HEK293 (cell line): ENCODE measurements around the gene GADD45GIP1.

ENCODE experiments used
- CTCF ChIA-PET: fragments of 350-600 bp; formaldehyde crosslinking; extraction: SDS; loops from one replicate; lab custom pipeline; 2021; ENCODE audit warnings: antibody characterized with exemption; lab: Yijun Ruan, JAX
- POLR2A ChIA-PET: fragments of 300-600 bp; formaldehyde crosslinking; extraction: SDS; loops from one replicate; lab custom pipeline; 2020; ENCODE audit warnings: antibody characterized with exemption, inconsistent platforms; lab: Yijun Ruan, JAX
- H3K27ac ChIP-seq: fragments of 200-500 bp; sonication (Bioruptor generic); 2 replicates; pipeline ENCODE4 v1.5.1; 2014; ENCODE audit warnings: low read depth, low read length, control low read depth, inconsistent platforms; ENCODE audit errors: extremely low read depth
- H3K36me3 ChIP-seq, 2 experiments: fragments of 200-500 bp in 1 of 2; sonication (Bioruptor generic) in 1 of 2; 1 replicate in 1 of 2; 2 replicates in 1 of 2; pipeline ENCODE4 v1.5.1; 2014 to 2017; ENCODE audit warnings: inconsistent platforms in 2 of 2, low read length in 2 of 2; ENCODE audit not compliant: control insufficient read depth in 2 of 2, insufficient read depth in 1 of 2
- H3K4me1 ChIP-seq: fragments of 200-500 bp; sonication (Bioruptor generic); 2 replicates; pipeline ENCODE4 v1.5.1; 2014; ENCODE audit warnings: mild to moderate bottlenecking, low read length, inconsistent platforms; ENCODE audit not compliant: control insufficient read depth, insufficient read depth
- H3K4me3 ChIP-seq: 2 replicates; pipeline ENCODE4 v1.5.1; 2011; ENCODE audit warnings: low read depth, mild to moderate bottlenecking, control low read depth, low read length, moderate library complexity
- H3K9me3 ChIP-seq: fragments of 200-500 bp; sonication (Bioruptor generic); 2 replicates; pipeline ENCODE4 v1.5.1; 2014; ENCODE audit warnings: low read depth, low read length, inconsistent platforms; ENCODE audit not compliant: control insufficient read depth, insufficient read depth
- BCL11B ChIP-seq: fragments of 450-650 bp; formaldehyde crosslinking; IDR thresholded peaks from 2 replicates; pipeline ENCODE4 v1.5.1; 2016; ENCODE audit warnings: low read depth, missing biosample characterization, missing genetic modification characterization
- GLI2 ChIP-seq: fragments of 450-650 bp; formaldehyde crosslinking; IDR thresholded peaks from 2 replicates; pipeline ENCODE4; 2017; ENCODE audit warnings: missing biosample characterization, missing genetic modification characterization, low read depth, borderline replicate concordance
- HIC1 ChIP-seq: fragments of 450-650 bp; formaldehyde crosslinking; IDR thresholded peaks from 2 replicates; pipeline ENCODE4 v1.5.1; 2016; ENCODE audit warnings: missing biosample characterization, missing genetic modification characterization
- HOXC10 ChIP-seq: sonication (generic); formaldehyde crosslinking; IDR thresholded peaks from 2 replicates; pipeline ENCODE4 v1.8.1; 2023; ENCODE audit warnings: mild to moderate bottlenecking, missing genetic modification reagents
- OSR2 ChIP-seq: fragments of 450-650 bp; formaldehyde crosslinking; IDR thresholded peaks from 2 replicates; pipeline ENCODE4 v1.5.1; 2016; ENCODE audit warnings: missing biosample characterization, missing genetic modification characterization
- OVOL3 ChIP-seq: fragments of 450-650 bp; formaldehyde crosslinking; IDR thresholded peaks from 2 replicates; pipeline ENCODE4 v1.5.1; 2016; ENCODE audit warnings: missing biosample characterization, missing genetic modification characterization
- TSHZ1 ChIP-seq: fragments of 450-650 bp; formaldehyde crosslinking; IDR thresholded peaks from 2 replicates; pipeline ENCODE4 v1.5.1; 2016; ENCODE audit warnings: missing biosample characterization, missing genetic modification characterization, borderline replicate concordance
- YY1 ChIP-seq: fragments of 450-650 bp; formaldehyde crosslinking; IDR thresholded peaks from 2 replicates; pipeline ENCODE4 v1.5.1; 2018; ENCODE audit warnings: missing biosample characterization, missing genetic modification characterization
- ZEB2 ChIP-seq: fragments of 450-650 bp; formaldehyde crosslinking; IDR thresholded peaks from 2 replicates; pipeline ENCODE4 v1.5.1; 2016; ENCODE audit warnings: missing biosample characterization, missing genetic modification characterization
- ZIC2 ChIP-seq: fragments of 450-650 bp; formaldehyde crosslinking; IDR thresholded peaks from 2 replicates; pipeline ENCODE4 v1.5.1; 2016; ENCODE audit warnings: missing biosample characterization, missing genetic modification characterization
- ZNF138 ChIP-seq: fragments of 450-650 bp; formaldehyde crosslinking; IDR thresholded peaks from 2 replicates; pipeline ENCODE4 v1.5.1; 2016; ENCODE audit warnings: missing biosample characterization, missing genetic modification characterization, borderline replicate concordance
- ZNF140 ChIP-seq: fragments of 450-650 bp; formaldehyde crosslinking; IDR thresholded peaks from 2 replicates; pipeline ENCODE4 v1.5.1; 2016; ENCODE audit warnings: missing biosample characterization, missing genetic modification characterization
- ZNF169 ChIP-seq: fragments of 450-650 bp; formaldehyde crosslinking; IDR thresholded peaks from 2 replicates; pipeline ENCODE4 v1.5.1; 2016; ENCODE audit warnings: missing biosample characterization, missing genetic modification characterization
- ZNF214 ChIP-seq: fragments of 450-650 bp; formaldehyde crosslinking; IDR thresholded peaks from 2 replicates; pipeline ENCODE4 v1.5.1; 2017; ENCODE audit warnings: missing biosample characterization, mild to moderate bottlenecking, missing genetic modification characterization, borderline replicate concordance
- ZNF280C ChIP-seq: fragments of 450-650 bp; formaldehyde crosslinking; IDR thresholded peaks from 2 replicates; pipeline ENCODE4 v1.5.1; 2016; ENCODE audit warnings: missing biosample characterization, missing genetic modification characterization
- ZNF366 ChIP-seq: fragments of 450-650 bp; formaldehyde crosslinking; conservative IDR thresholded peaks from 2 replicates; pipeline ENCODE4 v1.5.1; 2016; ENCODE audit warnings: missing biosample characterization, missing genetic modification characterization
- ZNF449 ChIP-seq: fragments of 450-650 bp; formaldehyde crosslinking; IDR thresholded peaks from 2 replicates; pipeline ENCODE4 v1.5.1; 2017; ENCODE audit warnings: missing biosample characterization, mild to moderate bottlenecking, missing genetic modification characterization, moderate library complexity
- ZNF571 ChIP-seq: fragments of 450-650 bp; formaldehyde crosslinking; IDR thresholded peaks from 2 replicates; pipeline ENCODE4 v1.5.0; 2017; ENCODE audit warnings: missing biosample characterization, missing genetic modification characterization
- ZNF596 ChIP-seq: fragments of 450-650 bp; IDR thresholded peaks from 2 replicates; pipeline ENCODE4 v1.5.0; 2018; ENCODE audit warnings: missing biosample characterization, mild to moderate bottlenecking, missing genetic modification characterization, moderate library complexity
- ZNF658 ChIP-seq: fragments of 450-650 bp; formaldehyde crosslinking; IDR thresholded peaks from 2 replicates; pipeline ENCODE4; 2016; ENCODE audit warnings: missing biosample characterization, missing genetic modification characterization
- ZNF664 ChIP-seq: fragments of 450-650 bp; formaldehyde crosslinking; IDR thresholded peaks from 2 replicates; pipeline ENCODE4 v1.5.1; 2016; ENCODE audit warnings: missing biosample characterization, missing genetic modification characterization

The GADD45GIP1 gene

GRCh38 chr19:13003081-13003480 is 46.1 kb upstream of the GADD45GIP1 start:
- no peak for TF ChIP-seq ZNF214 (tag by site-specific recombination)
- no peak for TF ChIP-seq ZIC2
- no peak for TF ChIP-seq ZNF664
- TF ChIP-seq ZEB2 (tag by site-specific recombination): no peak
- no peak for TF ChIP-seq ZNF658 (tag by site-specific recombination)
- TF ChIP-seq ZNF596 (tag by site-specific recombination): no peak
- no peak for TF ChIP-seq OSR2
- TF ChIP-seq ZNF169: no peak
- TF ChIP-seq, all 188 proteins: peak for 0
- POLR2A ChIA-PET: interaction anchor here (0.6 kb wide), 1 partner anchor 85 kb away, joined by 3 read pairs; no protein-coding TSS in a partner anchor

GRCh38 chr19:13002166-13002898 is 45.3 kb upstream of the GADD45GIP1 start:
- Histone ChIP-seq H3K9me3 (no peaks in the 10 kb centered on the region), H3K36me3 (peaks cover 0 to 6% of the 10 kb centered on the region in 2 experiments; a peak in 1 of 3 replicates), H3K27ac (no peak overlapping the region), H3K4me3 (no peak overlapping the region), H3K4me1 (no peaks in the 10 kb centered on the region)
- TF ChIP-seq ZEB2 (tag by site-specific recombination) (no peak), HIC1 (tag by site-specific recombination) (peak; percentile 48; the same call in 1 of the 2 replicates), YY1 (no peak), ZNF140 (no peak), ZNF571 (tag by site-specific recombination) (no peak), ZNF366 (tag by site-specific recombination) (peak; percentile 72), ZNF449 (no peak), HOXC10 (CRISPR knock-in tag) (no peak), ZNF138 (no peak), TSHZ1 (tag by site-specific recombination) (no peak), GLI2 (no peak), BCL11B (tag by site-specific recombination) (no peak), OVOL3 (no peak), ZNF280C (no peak)
- POLR2A ChIA-PET: interaction anchor here (0.6 kb wide), 1 partner anchor 85 kb away, joined by 3 read pairs; no protein-coding TSS in a partner anchor
- CTCF ChIA-PET: interaction anchor here (0.8 to 8.5 kb wide), 4 partner anchors 29 to 59 kb away, joined by 3 to 56 read pairs (median 6); no protein-coding TSS in a partner anchor

More at GRCh38 chr19:13003081-13003480, 46.1 kb upstream of the GADD45GIP1 start:
- no peak overlapping the region for H3K27ac ChIP-seq
- H3K4me3 ChIP-seq: no peak overlapping the region
- H3K4me1 ChIP-seq: no peaks in the 10 kb centered on the region
- H3K36me3 ChIP-seq: peaks cover 0 to 6% of the 10 kb centered on the region in 2 experiments; a peak in 1 of 3 replicates
- H3K9me3 ChIP-seq: no peaks in the 10 kb centered on the region
- CTCF ChIA-PET: interaction anchor here (0.8 to 8.5 kb wide), 3 partner anchors 29 to 58 kb away, joined by 5 to 56 read pairs (median 6); no protein-coding TSS in a partner anchor
